ENCODE data around the gene SUCO.

SUCO gene

DNA sequence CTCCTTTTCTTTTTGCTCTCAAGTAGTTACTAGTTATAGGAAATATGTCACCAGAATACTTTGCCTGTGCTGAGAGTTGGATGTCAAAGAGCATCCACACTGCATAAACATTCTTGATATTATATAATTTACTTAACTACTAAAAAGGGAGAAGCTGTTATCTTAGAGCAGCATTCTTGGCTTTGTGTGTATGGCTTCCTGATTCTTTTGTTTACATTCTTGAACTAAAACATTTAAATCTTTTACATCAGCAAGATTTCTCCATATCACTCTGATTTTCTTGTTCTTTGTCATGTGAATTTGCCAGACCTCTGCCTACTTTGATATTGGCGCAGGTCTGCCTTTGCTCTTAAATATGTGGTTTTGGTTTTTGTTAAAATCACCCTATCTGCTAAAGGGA is 48.8 kb downstream of the SUCO start:
- Histone ChIP-seq H3K27me3 (ENCODE audit: insufficient read depth, low read length, poor library complexity, severe bottlenecking) (no peaks in the 10 kb centered on the region), H3K36me3 (ENCODE audit: insufficient read depth, low read length) (peaks cover 62% of the 10 kb centered on the region), H4K20me1 (ENCODE audit: insufficient read depth, low read length, poor library complexity, severe bottlenecking) (no peaks in the 10 kb centered on the region), H3F3A (ENCODE audit: low read depth) (peaks cover 4% of the 10 kb centered on the region; the same call in 1 of the 2 replicates), H3K4me3 (ENCODE audit: low read length, poor library complexity, severe bottlenecking) (no peak overlapping the region), H3K9ac (ENCODE audit: low read depth, low read length, poor library complexity, severe bottlenecking) (no peak overlapping the region), H3K9me3 (ENCODE audit: insufficient read depth, low read depth, low read length) (no peaks in the 10 kb centered on the region), H2AFZ (ENCODE audit: low read length) (no peak overlapping the region), H3K9me2 (replicated peaks; ENCODE audit: low read depth, low read length) (no peaks in the 10 kb centered on the region), H3K79me2 (ENCODE audit: insufficient read depth, low read length) (no peaks in the 10 kb centered on the region), H3K4me2 (ENCODE audit: low read depth, low read length, poor library complexity, severe bottlenecking) (no peak overlapping the region), H3K4me1 (ENCODE audit: insufficient read depth, low read length, poor library complexity, severe bottlenecking) (no peaks in the 10 kb centered on the region)
- no peak for TF ChIP-seq EZH2phosphoT487 (IDR thresholded peaks at IDR 0.05; ENCODE audit: borderline replicate concordance)
- TF ChIP-seq, protein P1, sequence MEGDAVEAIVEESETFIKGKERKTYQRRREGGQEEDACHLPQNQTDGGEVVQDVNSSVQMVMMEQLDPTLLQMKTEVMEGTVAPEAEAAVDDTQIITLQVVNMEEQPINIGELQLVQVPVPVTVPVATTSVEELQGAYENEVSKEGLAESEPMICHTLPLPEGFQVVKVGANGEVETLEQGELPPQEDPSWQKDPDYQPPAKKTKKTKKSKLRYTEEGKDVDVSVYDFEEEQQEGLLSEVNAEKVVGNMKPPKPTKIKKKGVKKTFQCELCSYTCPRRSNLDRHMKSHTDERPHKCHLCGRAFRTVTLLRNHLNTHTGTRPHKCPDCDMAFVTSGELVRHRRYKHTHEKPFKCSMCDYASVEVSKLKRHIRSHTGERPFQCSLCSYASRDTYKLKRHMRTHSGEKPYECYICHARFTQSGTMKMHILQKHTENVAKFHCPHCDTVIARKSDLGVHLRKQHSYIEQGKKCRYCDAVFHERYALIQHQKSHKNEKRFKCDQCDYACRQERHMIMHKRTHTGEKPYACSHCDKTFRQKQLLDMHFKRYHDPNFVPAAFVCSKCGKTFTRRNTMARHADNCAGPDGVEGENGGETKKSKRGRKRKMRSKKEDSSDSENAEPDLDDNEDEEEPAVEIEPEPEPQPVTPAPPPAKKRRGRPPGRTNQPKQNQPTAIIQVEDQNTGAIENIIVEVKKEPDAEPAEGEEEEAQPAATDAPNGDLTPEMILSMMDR (conservative IDR thresholded peaks at IDR 0.05; ENCODE audit: low read length) = no peak

DNA sequence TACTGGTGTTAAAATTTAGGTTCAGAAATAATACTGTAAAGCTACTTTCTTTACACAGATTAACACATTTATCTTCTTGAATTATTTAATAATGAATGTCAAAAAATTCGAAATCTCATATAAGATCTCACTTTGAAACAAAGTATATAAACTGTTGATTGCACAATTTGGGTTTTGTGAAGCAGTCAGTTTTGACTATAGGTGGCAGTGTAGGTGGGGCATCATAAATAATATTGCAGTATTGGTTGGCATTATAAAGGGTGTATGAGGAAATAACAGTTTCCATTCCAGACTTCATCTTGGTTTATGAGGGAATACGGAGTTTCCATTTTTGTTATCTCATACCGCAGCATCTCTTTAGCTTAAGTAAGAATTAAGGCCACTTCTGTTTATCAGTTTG is 49.9 kb downstream of the SUCO start:
- Histone ChIP-seq H2AFZ (ENCODE audit: low read length) (no peak overlapping the region), H3K9ac (ENCODE audit: low read depth, low read length, poor library complexity, severe bottlenecking) (no peak overlapping the region), H3K36me3 (ENCODE audit: insufficient read depth, low read length) (peaks cover 62% of the 10 kb centered on the region)

DNA sequence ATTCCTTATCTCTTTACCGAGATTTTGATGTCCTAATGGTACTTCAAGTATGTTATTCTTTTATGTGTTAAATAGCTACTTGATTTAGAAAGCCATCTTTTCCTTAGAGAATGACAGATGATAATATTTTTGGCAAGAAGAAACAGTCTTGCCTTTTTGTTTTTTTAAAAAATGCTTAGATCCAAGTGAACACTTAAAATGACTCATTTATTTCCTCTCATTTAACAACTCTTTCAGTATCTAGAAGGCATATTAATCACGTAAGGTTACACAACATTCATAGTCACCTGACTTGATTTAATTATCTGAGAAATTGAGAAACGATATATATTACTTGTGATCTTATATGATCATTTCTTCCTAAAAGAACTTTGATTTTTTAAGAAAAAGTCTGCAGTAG is 52.4 kb downstream of the SUCO start:
- no peaks in the 10 kb centered on the region; the same call in 1 of the 2 replicates for H3F3A ChIP-seq (ENCODE audit: low read depth)
- no peak overlapping the region for H3K4me2 ChIP-seq (ENCODE audit: low read depth, low read length, poor library complexity, severe bottlenecking)
- H3K79me2 ChIP-seq (ENCODE audit: insufficient read depth, low read length) = no peaks in the 10 kb centered on the region
- no peak overlapping the region for H3K4me3 ChIP-seq (ENCODE audit: low read length, poor library complexity, severe bottlenecking)
- TF ChIP-seq, protein P1 (conservative IDR thresholded peaks at IDR 0.05; ENCODE audit: low read length) = no peak
- TF ChIP-seq EZH2phosphoT487 (IDR thresholded peaks at IDR 0.05; ENCODE audit: borderline replicate concordance) = no peak
- H2AFZ ChIP-seq (ENCODE audit: low read length) = no peak overlapping the region
- H3K27me3 ChIP-seq (ENCODE audit: insufficient read depth, low read length, poor library complexity, severe bottlenecking) = no peaks in the 10 kb centered on the region
- no peaks in the 10 kb centered on the region for H3K9me3 ChIP-seq (ENCODE audit: insufficient read depth, low read depth, low read length)
- H3K36me3 ChIP-seq (ENCODE audit: insufficient read depth, low read length) = peaks cover 64% of the 10 kb centered on the region
- H3K9ac ChIP-seq (ENCODE audit: low read depth, low read length, poor library complexity, severe bottlenecking) = no peak overlapping the region
- no peaks in the 10 kb centered on the region for H4K20me1 ChIP-seq (ENCODE audit: insufficient read depth, low read length, poor library complexity, severe bottlenecking)
- no peaks in the 10 kb centered on the region for H3K9me2 ChIP-seq (replicated peaks; ENCODE audit: low read depth, low read length)
- H3K4me1 ChIP-seq (ENCODE audit: insufficient read depth, low read length, poor library complexity, severe bottlenecking) = no peaks in the 10 kb centered on the region

More for the DNA sequence above, 49.9 kb downstream of the SUCO start:
- Histone ChIP-seq H3K27me3 (ENCODE audit: insufficient read depth, low read length, poor library complexity, severe bottlenecking) (no peaks in the 10 kb centered on the region), H3K4me3 (ENCODE audit: low read length, poor library complexity, severe bottlenecking) (no peak overlapping the region), H3K4me2 (ENCODE audit: low read depth, low read length, poor library complexity, severe bottlenecking) (no peak overlapping the region), H3K9me2 (replicated peaks; ENCODE audit: low read depth, low read length) (no peaks in the 10 kb centered on the region), H3K79me2 (ENCODE audit: insufficient read depth, low read length) (no peaks in the 10 kb centered on the region), H3F3A (ENCODE audit: low read depth) (peaks cover 4% of the 10 kb centered on the region; the same call in 1 of the 2 replicates), H3K9me3 (ENCODE audit: insufficient read depth, low read depth, low read length) (no peaks in the 10 kb centered on the region), H3K4me1 (ENCODE audit: insufficient read depth, low read length, poor library complexity, severe bottlenecking) (no peaks in the 10 kb centered on the region), H4K20me1 (ENCODE audit: insufficient read depth, low read length, poor library complexity, severe bottlenecking) (no peaks in the 10 kb centered on the region)
- no peak for TF ChIP-seq EZH2phosphoT487 (IDR thresholded peaks at IDR 0.05; ENCODE audit: borderline replicate concordance)
- TF ChIP-seq, protein P1 (conservative IDR thresholded peaks at IDR 0.05; ENCODE audit: low read length) = peak; percentile 65
